B cell (primary cell): Measurements from ENCODE around the gene ANKRD44. TPM values are rescaled to one million over a fixed set of nuclear protein-coding genes. Genes with fewer than 3 reads are reported as not detected.

Experiments used
- ATAC-seq: fragments of 200-7000 bp; cut with Tn5 transposase; one replicate; pipeline ENCODE4 v1.10.0; 2021; ENCODE audit warnings: low read depth, mild to moderate bottlenecking, moderate number of reproducible peaks, moderate library complexity
- CTCF ChIA-PET: fragments of 350-600 bp; sonication (Branson Sonifier 250); formaldehyde crosslinking; loops from one replicate; lab custom pipeline; 2021; ENCODE audit warnings: antibody characterized with exemption, inconsistent platforms; lab: Charles Lee
- POLR2A ChIA-PET: fragments of 350-600 bp; sonication (Branson Sonifier 250); formaldehyde crosslinking; loops from one replicate; lab custom pipeline; 2021; ENCODE audit warnings: antibody characterized with exemption; lab: Charles Lee
- DNase-seq: peaks from one replicate; pipeline ENCODE4 v3.0.0; 2013
- H2AFZ ChIP-seq: 2 replicates; pipeline ENCODE4 v1.6.1; 2012; ENCODE audit warnings: mild to moderate bottlenecking, low read depth, low read length; ENCODE audit not compliant: insufficient read depth, poor library complexity, severe bottlenecking
- H3K27ac ChIP-seq, 2 donors: 1 replicate in 1 of 2; 2 replicates in 1 of 2; pipeline ENCODE4 v1.5.1; 2012 to 2013; ENCODE audit warnings: low read length in 2 of 2, mild to moderate bottlenecking in 2 of 2, moderate library complexity in 1 of 2
- H3K27me3 ChIP-seq, 4 experiments: fragments of 200-600 bp in 1 of 4; sonication (generic) in 1 of 4; replicated peaks in 1 of 4; 1 replicate in 2 of 4; 2 replicates in 2 of 4; pipeline versions ENCODE4 v1.6.1 to v1.7.0; 2013 to 2016; ENCODE audit warnings: low read length in 3 of 4, mild to moderate bottlenecking in 2 of 4, mixed read lengths in 1 of 4, moderate library complexity in 1 of 4; ENCODE audit not compliant: insufficient read depth in 4 of 4, control insufficient read depth in 3 of 4; ENCODE audit errors: control extremely low read depth in 1 of 4
- H3K36me3 ChIP-seq, 2 experiments: replicated peaks in 1 of 2; 1 replicate in 1 of 2; 2 replicates in 1 of 2; pipeline versions ENCODE4 v1.6.1 to v1.7.1; 2013; ENCODE audit warnings: low read length in 1 of 2; ENCODE audit not compliant: insufficient read depth in 2 of 2, control insufficient read depth in 1 of 2; ENCODE audit errors: control extremely low read depth in 1 of 2, extremely low read depth in 1 of 2
- H3K4me1 ChIP-seq, 2 donors: fragments of 200-600 bp in 1 of 2; sonication (generic) in 1 of 2; 1 replicate in 1 of 2; 2 replicates in 1 of 2; pipeline versions ENCODE4 v1.5.1 to v1.6.1; 2013 to 2017; ENCODE audit warnings: low read length in 2 of 2; ENCODE audit not compliant: control insufficient read depth in 2 of 2, insufficient read depth in 2 of 2
- H3K4me2 ChIP-seq: replicated peaks from 2 replicates; pipeline ENCODE3; 2012; ENCODE audit warnings: mild to moderate bottlenecking, low read depth, low read length; ENCODE audit not compliant: poor library complexity, severe bottlenecking
- H3K4me3 ChIP-seq, 5 experiments: fragments of 200-600 bp in 1 of 5; sonication (generic) in 1 of 5; 1 replicate in 3 of 5; 2 replicates in 2 of 5; pipeline versions ENCODE4 v1.5.1 to v1.7.0; 2011 to 2016; ENCODE audit warnings: low read length in 4 of 5, mild to moderate bottlenecking in 4 of 5, low read depth in 2 of 5, control low read depth in 1 of 5, moderate library complexity in 1 of 5; ENCODE audit not compliant: insufficient read depth in 1 of 5; ENCODE audit errors: control extremely low read depth in 1 of 5, extremely low read depth in 1 of 5
- H3K79me2 ChIP-seq: fragments of 200-600 bp; sonication (generic); one replicate; pipeline ENCODE4 v1.6.0; 2016; ENCODE audit warnings: low read length; ENCODE audit not compliant: control insufficient read depth, insufficient read depth
- H3K9ac ChIP-seq: fragments of 200-600 bp; sonication (generic); 2 replicates; pipeline ENCODE4 v1.6.1; 2017; ENCODE audit warnings: mild to moderate bottlenecking, low read length, moderate library complexity
- H3K9me3 ChIP-seq, 3 donors: one replicate each; pipeline versions ENCODE4 v1.6.1 to v1.7.1; 2013; ENCODE audit warnings: low read length in 2 of 3; ENCODE audit not compliant: control insufficient read depth in 2 of 3, insufficient read depth in 1 of 3; ENCODE audit errors: control extremely low read depth in 1 of 3
- H4K20me1 ChIP-seq: 2 replicates; pipeline ENCODE4 v1.6.0; 2012; ENCODE audit warnings: mild to moderate bottlenecking, low read length; ENCODE audit not compliant: insufficient read depth, control insufficient read depth, poor library complexity, severe bottlenecking
- H3K27ac Mint-ChIP-seq: one replicate; pipeline ENCODE4 v1.8.0; 2021; ENCODE audit warnings: mixed read lengths
- H3K27me3 Mint-ChIP-seq: one replicate; pipeline ENCODE4 v1.8.0; 2021; ENCODE audit warnings: mixed read lengths
- H3K4me1 Mint-ChIP-seq: one replicate; pipeline ENCODE4 v1.8.0; 2021; ENCODE audit warnings: mixed read lengths
- H3K4me3 Mint-ChIP-seq: one replicate; pipeline ENCODE4 v1.8.0; 2021; ENCODE audit warnings: mixed read lengths
- H3K9me3 Mint-ChIP-seq: one replicate; pipeline ENCODE4 v1.8.0; 2022; ENCODE audit warnings: mixed read lengths; ENCODE audit not compliant: insufficient read depth
- EZH2 ChIP-seq: IDR thresholded peaks from 2 replicates; pipeline ENCODE4 v1.6.1; 2012; ENCODE audit warnings: borderline replicate concordance, low read depth, mild to moderate bottlenecking, moderate library complexity, low read length; ENCODE audit not compliant: insufficient read depth, poor library complexity, severe bottlenecking
- WGBS: methylation state at CpG from one replicate; pipeline ENCODE4 v1.1.5; 2013; ENCODE audit warnings: missing lambda C conversion rate; ENCODE audit not compliant: insufficient coverage; 5-methylcytosine and 5-hydroxymethylcytosine counted together
- intact Hi-C: fragments of 100-400 bp; cut with micrococcal nuclease; formaldehyde crosslinking; loops from one replicate; pipeline ENCODE4 v1.10.0; 2022
- polyA plus RNA-seq: library from polyadenylated mRNA; depleted of rRNA; stranded (reverse); fragments of >200 nt; gene quantifications from 2 replicates; pipeline ENCODE4 v1.2.3, GENCODE V29; 2012
- total RNA-seq, 2 donors: library from RNA; stranded (reverse); fragments of 120-200 nt in 1 of 2; gene quantifications; 1 replicate in 1 of 2; 2 replicates in 1 of 2; pipeline versions ENCODE4 v1.2.3 to v1.2.4, GENCODE V29; 2013 to 2022
- TF ChIP-seq, protein P1 (sequence below): fragments of 200-600 bp; IDR thresholded peaks from one replicate; pipeline ENCODE4 v1.8.0; 2022; ENCODE audit warnings: antibody characterized with exemption, mild to moderate bottlenecking

Gene ANKRD44
- total and polyA plus RNA-seq, 2 donors (not counting 1 experiment from before 2014, with no cell fraction given), result 92.6 to 457 TPM

DNA sequence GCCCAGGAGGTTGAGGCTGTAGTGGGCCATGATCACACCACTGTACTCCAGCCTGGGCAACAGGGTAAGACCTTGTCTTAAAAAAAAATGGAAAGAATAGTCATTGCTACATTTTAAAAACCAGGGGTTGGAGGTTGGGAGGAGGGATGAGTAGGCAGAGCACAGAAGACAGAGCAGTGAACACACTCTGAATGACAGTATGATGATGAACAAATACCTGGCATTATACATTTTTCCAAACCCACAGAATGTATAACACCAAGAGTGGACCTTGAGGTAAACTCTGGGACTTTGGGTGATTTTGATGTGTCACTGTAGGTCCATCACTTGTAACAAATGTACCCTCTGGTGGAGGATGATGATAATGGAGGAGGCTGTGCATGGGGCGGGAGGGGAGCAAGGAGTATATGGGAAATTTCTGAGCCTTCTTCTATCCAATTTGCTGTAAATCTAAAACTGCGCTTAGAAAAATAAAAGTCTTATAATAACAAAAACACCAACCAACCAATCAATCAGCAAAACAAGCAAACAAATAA, 272.6 kb downstream of the ANKRD44 start:
- Histone ChIP-seq H3K27me3 (no peaks in the 10 kb centered on the region), H3K27ac (no peak overlapping the region), H3K9me3 (no peaks in the 10 kb centered on the region), H2AFZ (no peak overlapping the region), H4K20me1 (no peaks in the 10 kb centered on the region), H3K79me2 (no peaks in the 10 kb centered on the region), H3K36me3 (peaks cover 30 to 78% of the 10 kb centered on the region in 2 experiments), H3K4me2 (no peak overlapping the region), H3K4me3 (no peak overlapping the region), H3K9ac (no peak overlapping the region), H3K4me1 (no peaks in the 10 kb centered on the region)
- ChIA-PET CTCF (no interaction called here), POLR2A (no interaction called here)
- Mint-ChIP-seq H3K27ac (no peak overlapping the region), H3K9me3 (no peaks in the 10 kb centered on the region), H3K4me1 (peaks cover under 1% of the 10 kb centered on the region), H3K4me3 (no peak overlapping the region), H3K27me3 (no peaks in the 10 kb centered on the region)
- ATAC-seq (no peak), DNase-seq (no peak)
- no CpG with 5 or more reads among the region's 2 CpGs for WGBS
- TF ChIP-seq EZH2, result no peak
- TF ChIP-seq, protein P1, sequence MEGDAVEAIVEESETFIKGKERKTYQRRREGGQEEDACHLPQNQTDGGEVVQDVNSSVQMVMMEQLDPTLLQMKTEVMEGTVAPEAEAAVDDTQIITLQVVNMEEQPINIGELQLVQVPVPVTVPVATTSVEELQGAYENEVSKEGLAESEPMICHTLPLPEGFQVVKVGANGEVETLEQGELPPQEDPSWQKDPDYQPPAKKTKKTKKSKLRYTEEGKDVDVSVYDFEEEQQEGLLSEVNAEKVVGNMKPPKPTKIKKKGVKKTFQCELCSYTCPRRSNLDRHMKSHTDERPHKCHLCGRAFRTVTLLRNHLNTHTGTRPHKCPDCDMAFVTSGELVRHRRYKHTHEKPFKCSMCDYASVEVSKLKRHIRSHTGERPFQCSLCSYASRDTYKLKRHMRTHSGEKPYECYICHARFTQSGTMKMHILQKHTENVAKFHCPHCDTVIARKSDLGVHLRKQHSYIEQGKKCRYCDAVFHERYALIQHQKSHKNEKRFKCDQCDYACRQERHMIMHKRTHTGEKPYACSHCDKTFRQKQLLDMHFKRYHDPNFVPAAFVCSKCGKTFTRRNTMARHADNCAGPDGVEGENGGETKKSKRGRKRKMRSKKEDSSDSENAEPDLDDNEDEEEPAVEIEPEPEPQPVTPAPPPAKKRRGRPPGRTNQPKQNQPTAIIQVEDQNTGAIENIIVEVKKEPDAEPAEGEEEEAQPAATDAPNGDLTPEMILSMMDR, result no peak
- intact Hi-C loops, result no loop called here

DNA sequence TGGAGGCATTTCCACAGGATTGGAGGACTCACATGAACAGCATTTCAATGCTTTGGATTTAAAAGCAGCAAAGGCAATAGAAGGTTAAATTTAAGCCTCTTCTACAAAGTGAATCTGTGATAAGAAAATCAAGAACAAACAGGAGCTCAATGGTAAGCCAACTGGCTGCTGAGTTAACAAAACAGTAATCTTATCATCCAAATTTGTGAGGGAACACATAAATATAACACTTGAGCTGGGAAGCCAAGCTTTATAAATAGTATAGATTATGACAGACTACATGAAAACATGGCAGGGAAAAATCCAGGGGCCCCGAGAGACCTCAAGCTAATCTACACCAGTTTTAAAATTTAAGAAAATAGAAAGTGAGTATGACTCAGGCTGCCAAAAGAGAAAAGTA, 275.6 kb downstream of the ANKRD44 start:
- no peaks in the 10 kb centered on the region for H3K27me3 ChIP-seq
- Mint-ChIP-seq H3K27ac (peak overlapping the region; percentile 74), H3K4me1 (peaks cover 4% of the 10 kb centered on the region), H3K4me3 (no peak overlapping the region), H3K9me3 (no peaks in the 10 kb centered on the region), H3K27me3 (no peaks in the 10 kb centered on the region)
- ChIA-PET POLR2A (no interaction called here), CTCF (interaction anchor here (1.1 to 1.3 kb wide), 3 partner anchors 23 to 79 kb away, joined by 3 to 4 read pairs (median 3); no protein-coding TSS in a partner anchor)
- ATAC-seq (no peak), DNase-seq (no peak)
- H3K9ac ChIP-seq, result no peak overlapping the region
- no peaks in the 10 kb centered on the region for H3K4me1 ChIP-seq
- H3K4me3 ChIP-seq, result no peak overlapping the region
- peaks cover 16 to 83% of the 10 kb centered on the region in 2 experiments for H3K36me3 ChIP-seq
- no peak for TF ChIP-seq EZH2
- TF ChIP-seq, protein P1, result no peak
- WGBS, result no CpG with 5 or more reads among the region's 1 CpG
- H3K4me2 ChIP-seq, result no peak overlapping the region
- no peaks in the 10 kb centered on the region for H4K20me1 ChIP-seq
- no peak overlapping the region for H3K27ac ChIP-seq
- intact Hi-C loops, result no loop called here
- H3K79me2 ChIP-seq, result no peaks in the 10 kb centered on the region
- H2AFZ ChIP-seq, result no peak overlapping the region
- H3K9me3 ChIP-seq, result no peaks in the 10 kb centered on the region
